Choroid plexus epithelial cell (primary cell): Measurements from ENCODE around the gene CCT8L2.
"Not testable (repeated sequence)": the region's sequence is repeated elsewhere in the genome, so short reads cannot be mapped to it uniquely, and the experiment has no call there.

ENCODE experiments used
- DNase-seq: peaks from one replicate; pipeline ENCODE4 v3.0.0-alpha.2; 2010; ENCODE audit warnings: low read depth
- H3K4me3 ChIP-seq: 2 replicates; pipeline ENCODE4 v1.5.1; 2011; ENCODE audit warnings: low read depth, mild to moderate bottlenecking, control low read depth, low read length, moderate library complexity
- CTCF ChIP-seq: conservative IDR thresholded peaks from 2 replicates; pipeline ENCODE4 v1.5.1; 2011; ENCODE audit warnings: low read depth, mild to moderate bottlenecking, control low read depth, inconsistent platforms, low read length, moderate library complexity

The CCT8L2 gene

DNA sequence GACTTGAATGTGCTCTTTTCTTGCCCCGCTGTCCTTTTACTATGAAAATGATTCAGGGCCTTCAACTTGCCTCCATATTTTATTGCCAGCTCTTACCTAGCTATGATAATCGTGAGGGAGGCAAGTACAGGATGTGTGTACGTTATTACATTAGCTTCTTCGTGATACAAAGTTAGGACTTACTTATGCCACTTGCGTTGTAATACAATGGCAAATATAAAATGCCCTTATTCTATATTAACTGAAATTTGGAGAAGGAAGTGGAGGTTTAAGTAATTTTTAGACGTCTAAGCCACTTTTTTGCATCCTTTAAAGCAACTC lies 10.8 kb upstream of the CCT8L2 start:
- TF ChIP-seq CTCF: no peak
- no peak for DNase-seq
- H3K4me3 ChIP-seq: no peak overlapping the region

GRCh38 chr22:16602728-16603447 lies 10.3 kb upstream of the CCT8L2 start:
- not testable (repeated sequence) for H3K4me3 ChIP-seq, DNase-seq

- not testable (repeated sequence) for H3K4me3 ChIP-seq, DNase-seq
These were observed 9.7 kb upstream of the CCT8L2 start for GRCh38 chr22:16602224-16602727.

DNA sequence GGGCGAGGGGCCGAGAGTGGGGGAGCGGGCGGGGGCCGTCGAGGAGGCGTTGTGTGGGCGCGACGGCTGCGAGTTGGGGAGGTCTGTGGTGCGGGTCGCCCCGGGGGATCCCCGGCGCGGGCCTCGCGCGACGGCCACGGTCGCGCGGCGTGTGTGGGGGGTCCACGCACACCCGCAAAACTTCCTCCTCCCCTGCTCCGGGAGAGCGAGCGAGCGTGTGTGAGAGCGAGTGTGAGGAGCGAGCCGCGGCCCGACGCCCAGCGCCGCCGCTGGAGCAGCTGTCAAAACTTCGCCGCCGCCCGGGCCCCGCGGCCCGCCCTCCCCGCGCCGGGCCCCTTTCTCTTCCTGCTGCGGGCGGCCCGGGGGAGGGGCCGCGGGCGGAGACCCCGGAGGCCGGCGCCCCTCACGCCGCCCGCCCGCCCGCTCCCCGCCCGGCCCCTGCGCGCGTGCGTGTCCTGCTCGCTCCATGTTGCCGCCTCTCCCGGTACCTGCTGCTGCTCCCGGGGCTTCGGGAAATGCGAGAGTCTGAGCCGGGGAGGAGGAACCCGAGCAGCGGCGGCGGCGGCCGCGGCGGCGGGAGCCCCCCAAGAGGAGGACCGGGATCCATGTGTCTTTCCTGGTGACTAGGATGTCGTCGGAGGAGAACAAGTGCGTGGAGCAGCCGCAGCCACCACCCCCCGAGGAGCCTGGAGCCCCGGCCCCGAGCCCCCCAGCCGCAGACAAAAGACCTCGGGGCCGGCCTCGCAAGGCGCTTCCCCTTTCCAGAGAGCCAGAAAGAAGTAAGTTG lies 9.0 kb upstream of the CCT8L2 start:
- peak overlapping the region; percentile 20 for H3K4me3 ChIP-seq
- DNase-seq: no peak
- no peak for TF ChIP-seq CTCF

DNA sequence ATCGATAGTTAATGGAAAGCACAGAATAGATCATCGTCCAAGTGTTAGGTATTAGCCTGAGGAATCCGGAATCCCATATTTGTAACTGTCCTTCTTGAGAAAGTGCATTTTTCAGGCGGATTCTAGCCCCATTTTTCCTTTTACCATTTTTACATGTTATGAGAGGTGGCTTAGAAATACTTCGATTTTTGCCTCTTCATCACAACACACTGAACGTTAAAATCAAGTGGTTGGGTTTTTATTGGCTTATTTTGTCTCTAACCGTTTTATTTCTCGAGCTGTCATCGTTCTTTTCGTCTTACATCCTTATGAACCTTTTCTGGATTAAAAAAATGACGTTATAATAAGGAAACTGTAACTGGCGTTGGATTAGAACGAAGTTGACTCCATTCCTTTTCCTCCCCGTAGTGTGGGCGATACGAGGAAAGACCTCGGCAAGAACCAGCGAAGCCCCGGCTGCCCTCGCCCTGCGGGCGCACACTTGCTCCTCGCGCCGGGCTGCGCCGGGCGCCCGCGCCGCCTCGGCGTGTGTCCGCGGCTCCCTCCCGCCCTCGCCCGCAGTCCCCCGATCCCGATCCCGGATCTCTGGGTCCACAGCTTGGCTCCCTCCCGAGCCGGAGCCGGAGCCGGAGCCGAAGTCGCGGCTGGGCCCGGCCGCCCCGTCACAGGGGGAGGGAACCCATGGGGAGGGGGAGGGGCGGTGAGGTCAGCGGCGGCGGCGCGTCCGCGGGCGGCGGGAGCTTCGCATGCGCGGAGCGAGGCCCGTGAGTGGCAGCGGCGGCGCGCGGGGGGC lies 8.2 kb upstream of the CCT8L2 start:
- not testable (repeated sequence) for H3K4me3 ChIP-seq, DNase-seq

GRCh38 chr22:16599648-16600047 lies 7.0 kb upstream of the CCT8L2 start:
- H3K4me3 ChIP-seq, DNase-seq: not testable (repeated sequence)

GRCh38 chr22:16595251-16595650 lies 2.6 kb upstream of the CCT8L2 start:
- H3K4me3 ChIP-seq: not testable (repeated sequence)

DNA sequence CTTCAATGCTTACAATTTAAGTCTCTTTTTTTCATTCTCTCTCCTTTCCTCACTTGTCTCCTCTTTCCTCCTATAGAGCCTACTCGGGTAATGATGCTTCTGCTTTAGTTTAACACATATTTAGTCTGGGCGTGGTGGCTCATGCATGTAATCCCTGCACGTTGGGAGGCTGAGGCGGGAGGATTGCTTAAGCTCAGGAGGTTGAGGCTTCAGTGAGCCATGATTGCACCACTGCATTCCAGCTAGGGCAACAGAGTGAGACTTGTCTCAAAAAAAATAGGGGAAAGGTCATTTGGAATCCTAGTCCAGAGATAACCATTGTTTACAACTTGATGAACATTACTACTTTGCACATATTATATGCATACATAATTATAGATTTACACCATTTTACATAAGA lies 1.4 kb upstream of the CCT8L2 start:
- no peak for TF ChIP-seq CTCF
- DNase-seq: no peak
- no peak overlapping the region for H3K4me3 ChIP-seq

More at GRCh38 chr22:16595251-16595650, 2.6 kb upstream of the CCT8L2 start:
- DNase-seq: not testable (repeated sequence)

GRCh38 chr22:16592231-16592630 lies 379 bp downstream of the CCT8L2 start:
- not testable (repeated sequence) for H3K4me3 ChIP-seq, DNase-seq

- DNase-seq: not testable (repeated sequence)
These were observed 1.5 kb downstream of the CCT8L2 start for GRCh38 chr22:16591136-16591535.

More at GRCh38 chr22:16591136-16591535, 1.5 kb downstream of the CCT8L2 start:
- not testable (repeated sequence) for H3K4me3 ChIP-seq
